Neuronal stem cell (in vitro differentiated cells): ENCODE data around the gene AHCYL2.

Experiments
- DNase-seq: peaks from one replicate; pipeline ENCODE4 v3.0.0-alpha.2; 2013; ENCODE audit warnings: low spot score
- H2AFZ ChIP-seq: one replicate; pipeline ENCODE4 v1.6.1; 2013; ENCODE audit warnings: mild to moderate bottlenecking, low read length, inconsistent platforms
- H2AK5ac ChIP-seq: 2 replicates; pipeline ENCODE4 v1.6.1; 2013; ENCODE audit warnings: low read depth, mild to moderate bottlenecking, inconsistent platforms, low read length, moderate library complexity, mixed read lengths
- H2BK120ac ChIP-seq: 2 replicates; pipeline ENCODE4 v1.6.1; 2013; ENCODE audit warnings: low read depth, mild to moderate bottlenecking, inconsistent platforms, low read length, moderate library complexity, mixed read lengths
- H2BK12ac ChIP-seq: one replicate; pipeline ENCODE4 v1.6.1; 2013; ENCODE audit warnings: low read length, inconsistent platforms
- H2BK15ac ChIP-seq: 2 replicates; pipeline ENCODE4 v1.6.1; 2013; ENCODE audit warnings: mild to moderate bottlenecking, low read length, inconsistent platforms, mixed read lengths
- H2BK5ac ChIP-seq: one replicate; pipeline ENCODE4 v1.6.1; 2013; ENCODE audit warnings: inconsistent platforms, mild to moderate bottlenecking, low read length, moderate library complexity
- H3K14ac ChIP-seq: one replicate; pipeline ENCODE4 v1.6.1; 2013; ENCODE audit warnings: low read length, inconsistent platforms
- H3K18ac ChIP-seq: 2 replicates; pipeline ENCODE4 v1.6.1; 2013; ENCODE audit warnings: low read length, inconsistent platforms
- H3K23ac ChIP-seq: 2 replicates; pipeline ENCODE4 v1.6.1; 2013; ENCODE audit warnings: low read depth, mild to moderate bottlenecking, mixed read lengths, low read length, inconsistent platforms; ENCODE audit not compliant: poor library complexity
- H3K27ac ChIP-seq: replicated peaks from 3 replicates; pipeline ENCODE4 v1.5.1; 2013; ENCODE audit warnings: low read length, inconsistent platforms
- H3K27me3 ChIP-seq, 3 experiments: 2 replicates each; pipeline ENCODE4 v1.6.1; 2013; ENCODE audit warnings: low read length in 3 of 3, mild to moderate bottlenecking in 2 of 3, inconsistent platforms in 1 of 3, low read depth in 1 of 3, mixed read lengths in 1 of 3, moderate library complexity in 1 of 3; ENCODE audit not compliant: control insufficient read depth in 3 of 3, insufficient read depth in 3 of 3
- H3K36me3 ChIP-seq, 2 donors: replicated peaks in 1 of 2; 2 replicates each; pipeline ENCODE4 v1.6.1; 2013; ENCODE audit warnings: low read length in 2 of 2; ENCODE audit not compliant: control insufficient read depth in 2 of 2, insufficient read depth in 2 of 2
- H3K4ac ChIP-seq: 2 replicates; pipeline ENCODE4 v1.6.1; 2013; ENCODE audit warnings: inconsistent platforms, mild to moderate bottlenecking, low read length, moderate library complexity
- H3K4me1 ChIP-seq, 2 donors: 1 replicate in 1 of 2; 2 replicates in 1 of 2; pipeline ENCODE4 v1.6.1; 2013; ENCODE audit warnings: low read length in 2 of 2, low read depth in 1 of 2; ENCODE audit not compliant: control insufficient read depth in 2 of 2, insufficient read depth in 1 of 2
- H3K4me2 ChIP-seq: one replicate; pipeline ENCODE4 v1.6.1; 2013; ENCODE audit warnings: mild to moderate bottlenecking, low read length, inconsistent platforms; ENCODE audit not compliant: insufficient read depth, poor library complexity, severe bottlenecking
- H3K4me3 ChIP-seq, 2 donors: 2 replicates each; pipeline ENCODE4 v1.5.1; 2013; ENCODE audit warnings: low read length in 2 of 2, mild to moderate bottlenecking in 2 of 2, inconsistent platforms in 1 of 2, moderate library complexity in 1 of 2
- H3K79me1 ChIP-seq: one replicate; pipeline ENCODE4 v1.6.1; 2013; ENCODE audit warnings: low read depth, mild to moderate bottlenecking, inconsistent platforms, low read length, moderate library complexity
- H3K9ac ChIP-seq: one replicate; pipeline ENCODE4 v1.6.1; 2013; ENCODE audit warnings: mild to moderate bottlenecking, low read depth, low read length, inconsistent platforms; ENCODE audit not compliant: poor library complexity
- H3K9me3 ChIP-seq, 2 donors: replicated peaks in 1 of 2; 2 replicates each; pipeline versions ENCODE3 to v1.6.1; 2013; ENCODE audit warnings: low read length in 2 of 2, mild to moderate bottlenecking in 2 of 2, inconsistent platforms in 1 of 2, low read depth in 1 of 2, mixed read lengths in 1 of 2, moderate library complexity in 1 of 2; ENCODE audit not compliant: control insufficient read depth in 2 of 2, insufficient read depth in 1 of 2
- H4K8ac ChIP-seq: one replicate; pipeline ENCODE4 v1.6.1; 2013; ENCODE audit warnings: low read depth, mild to moderate bottlenecking, inconsistent platforms, low read length, moderate library complexity
- H4K91ac ChIP-seq: one replicate; pipeline ENCODE4 v1.6.1; 2013; ENCODE audit warnings: low read length, low read depth, mild to moderate bottlenecking, inconsistent platforms; ENCODE audit not compliant: poor library complexity
- WGBS, 2 donors: extraction: QIAGEN DNeasy Blood & Tissue Kit; methylation state at CpG; one replicate each; pipeline ENCODE4 v1.1.7; 2013; ENCODE audit warnings: missing lambda C conversion rate in 2 of 2, mixed read lengths in 1 of 2; ENCODE audit not compliant: insufficient read length in 2 of 2, insufficient replicate concordance in 1 of 2; ENCODE audit errors: extremely low coverage in 2 of 2; 5-methylcytosine and 5-hydroxymethylcytosine counted together

AHCYL2 gene

GRCh38 chr7:129205126-129205818 lies 19.6 kb upstream of the AHCYL2 start:
- Histone ChIP-seq H4K8ac (no peak overlapping the region), H3K4me1 (no peaks in the 10 kb centered on the region), H3K14ac (peak overlapping the region; percentile 25), H3K36me3 (peaks cover 33 to 87% of the 10 kb centered on the region in 2 donors), H3K4me2 (no peak overlapping the region), H3K9me3 (no peaks in the 10 kb centered on the region), H3K9ac (no peak overlapping the region), H3K4me3 (no peak overlapping the region), H3K23ac (no peak overlapping the region), H2BK120ac (no peak overlapping the region), H2BK15ac (no peak overlapping the region), H2AK5ac (no peak overlapping the region), H2AFZ (no peak overlapping the region), H2BK12ac (no peak overlapping the region), H3K27ac (no peak overlapping the region), H2BK5ac (no peak overlapping the region), H3K79me1 (peaks cover 14% of the 10 kb centered on the region), H3K4ac (no peak overlapping the region), H4K91ac (no peak overlapping the region), H3K27me3 (no peaks in the 10 kb centered on the region), H3K18ac (no peak overlapping the region)
- no CpG with 5 or more reads among the region's 29 CpGs for WGBS, 2 donors
- DNase-seq, result no peak

- no peak overlapping the region for H3K4ac ChIP-seq
- H2BK120ac ChIP-seq, result no peak overlapping the region
- no peak for DNase-seq
- H3K27me3 ChIP-seq, result no peaks in the 10 kb centered on the region
- no peak overlapping the region for H4K8ac ChIP-seq
- no peak overlapping the region for H2AFZ ChIP-seq
- no peak overlapping the region for H3K9ac ChIP-seq
- H3K4me3 ChIP-seq, result no peak overlapping the region
- no peak overlapping the region for H2BK12ac ChIP-seq
- H2BK15ac ChIP-seq, result no peak overlapping the region
- H3K23ac ChIP-seq, result no peak overlapping the region
- H3K36me3 ChIP-seq, result peaks cover 41 to 92% of the 10 kb centered on the region in 2 donors
- H3K18ac ChIP-seq, result no peak overlapping the region
- peaks cover 15% of the 10 kb centered on the region for H3K79me1 ChIP-seq
- no peaks in the 10 kb centered on the region for H3K4me1 ChIP-seq
- WGBS, 2 donors, result no CpG with 5 or more reads among the region's 18 CpGs
- H3K9me3 ChIP-seq, result no peaks in the 10 kb centered on the region
- H3K14ac ChIP-seq, result no peak overlapping the region
- no peak overlapping the region for H3K27ac ChIP-seq
- no peak overlapping the region for H4K91ac ChIP-seq
- no peak overlapping the region for H2BK5ac ChIP-seq
- no peak overlapping the region for H3K4me2 ChIP-seq
- no peak overlapping the region for H2AK5ac ChIP-seq
These were observed 18.6 kb upstream of the AHCYL2 start for GRCh38 chr7:129205987-129206785.

GRCh38 chr7:129208667-129209066 lies 16.2 kb upstream of the AHCYL2 start:
- peaks cover 58 to 89% of the 10 kb centered on the region in 2 donors for H3K36me3 ChIP-seq
- WGBS, 2 donors, result no CpG with 5 or more reads among the region's 9 CpGs

More at GRCh38 chr7:129208667-129209066, 16.2 kb upstream of the AHCYL2 start:
- no peak overlapping the region for H2AFZ ChIP-seq
- H2BK15ac ChIP-seq, result no peak overlapping the region
- no peak overlapping the region for H3K23ac ChIP-seq
- no peaks in the 10 kb centered on the region for H3K4me1 ChIP-seq
- DNase-seq, result no peak
- H3K4me3 ChIP-seq, result no peak overlapping the region
- H3K27me3 ChIP-seq, result no peaks in the 10 kb centered on the region
- H3K27ac ChIP-seq, result no peak overlapping the region
- H3K4ac ChIP-seq, result no peak overlapping the region
- no peak overlapping the region for H2BK120ac ChIP-seq
- no peak overlapping the region for H3K9ac ChIP-seq
- no peak overlapping the region for H4K8ac ChIP-seq
- H2AK5ac ChIP-seq, result no peak overlapping the region
- H4K91ac ChIP-seq, result no peak overlapping the region
- H2BK12ac ChIP-seq, result no peak overlapping the region
- H3K4me2 ChIP-seq, result no peak overlapping the region
- H2BK5ac ChIP-seq, result no peak overlapping the region
- no peak overlapping the region for H3K18ac ChIP-seq
- peaks cover 4% of the 10 kb centered on the region for H3K79me1 ChIP-seq
- H3K14ac ChIP-seq, result no peak overlapping the region
- no peaks in the 10 kb centered on the region for H3K9me3 ChIP-seq
